ENCODE results near the gene PIP4P1. TPM values are rescaled to one million over a fixed set of nuclear protein-coding genes. Genes with fewer than 3 reads are reported as not detected.
"Not testable (repeated sequence)": the region's sequence is repeated elsewhere in the genome, so short reads cannot be mapped to it uniquely, and the experiment has no call there.

PIP4P1 gene
- total RNA-seq, 1 donor from 2014 or later, result 36.8 TPM

- TF ChIP-seq, protein P1, sequence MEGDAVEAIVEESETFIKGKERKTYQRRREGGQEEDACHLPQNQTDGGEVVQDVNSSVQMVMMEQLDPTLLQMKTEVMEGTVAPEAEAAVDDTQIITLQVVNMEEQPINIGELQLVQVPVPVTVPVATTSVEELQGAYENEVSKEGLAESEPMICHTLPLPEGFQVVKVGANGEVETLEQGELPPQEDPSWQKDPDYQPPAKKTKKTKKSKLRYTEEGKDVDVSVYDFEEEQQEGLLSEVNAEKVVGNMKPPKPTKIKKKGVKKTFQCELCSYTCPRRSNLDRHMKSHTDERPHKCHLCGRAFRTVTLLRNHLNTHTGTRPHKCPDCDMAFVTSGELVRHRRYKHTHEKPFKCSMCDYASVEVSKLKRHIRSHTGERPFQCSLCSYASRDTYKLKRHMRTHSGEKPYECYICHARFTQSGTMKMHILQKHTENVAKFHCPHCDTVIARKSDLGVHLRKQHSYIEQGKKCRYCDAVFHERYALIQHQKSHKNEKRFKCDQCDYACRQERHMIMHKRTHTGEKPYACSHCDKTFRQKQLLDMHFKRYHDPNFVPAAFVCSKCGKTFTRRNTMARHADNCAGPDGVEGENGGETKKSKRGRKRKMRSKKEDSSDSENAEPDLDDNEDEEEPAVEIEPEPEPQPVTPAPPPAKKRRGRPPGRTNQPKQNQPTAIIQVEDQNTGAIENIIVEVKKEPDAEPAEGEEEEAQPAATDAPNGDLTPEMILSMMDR (IDR thresholded peaks at IDR 0.05; ENCODE audit: unreplicated experiment), result no peak
- no peak for DNase-seq (ENCODE audit: low spot score)
These were observed 5.6 kb downstream of the PIP4P1 start for GRCh38 chr14:20455355-20456300.

DNA sequence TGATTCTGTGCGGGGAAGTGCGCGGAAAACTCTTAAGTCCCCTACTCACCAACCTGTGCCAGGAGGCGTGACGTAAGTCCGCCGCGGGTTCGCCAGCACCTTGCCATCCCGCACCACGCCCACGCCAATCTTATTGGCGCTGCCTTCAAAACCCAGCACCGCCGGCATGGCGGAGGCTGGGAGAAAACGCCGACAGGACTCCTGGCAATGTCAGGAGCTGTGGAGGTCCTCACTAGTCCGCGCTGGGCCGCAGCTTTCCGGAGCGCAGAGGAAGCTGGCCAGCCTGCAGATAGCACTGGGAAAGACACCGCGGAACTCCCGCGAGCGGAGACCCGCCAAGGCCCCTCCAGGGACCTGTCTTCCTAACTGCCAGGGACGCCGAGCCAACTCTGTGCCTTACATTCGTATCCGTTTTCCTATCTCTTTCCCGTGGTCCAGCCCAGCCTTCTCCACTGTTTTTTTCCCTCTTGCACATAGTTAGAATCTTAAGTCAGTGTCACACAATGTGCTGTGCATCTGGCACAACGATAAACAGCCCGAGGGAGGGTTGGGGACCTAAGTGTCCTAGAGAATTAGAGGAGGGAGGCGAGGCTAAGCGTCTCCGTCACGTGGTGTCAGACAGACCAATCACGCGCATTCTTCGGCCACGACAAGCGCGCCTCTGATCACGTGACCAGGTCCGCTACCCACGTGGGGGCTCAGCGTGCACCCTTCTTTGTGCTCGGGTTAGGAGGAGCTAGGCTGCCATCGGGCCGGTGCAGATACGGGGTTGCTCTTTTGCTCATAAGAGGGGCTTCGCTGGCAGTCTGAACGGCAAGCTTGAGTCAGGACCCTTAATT, 6.5 kb downstream of the PIP4P1 start, which contains the start of the genes APEX1 and OSGEP:
Gene APEX1, plus strand, starts transcription at position 711 of the 839 bp plus-strand sequence. CDS start 420 bp downstream, outside the sequence.
Gene OSGEP, minus strand, starts transcription at position 297 of the 839 bp plus-strand sequence. Its CDS starts 129 bp downstream, at position 168.
- no peak within 1 kb of the TSS for H3K4me3 Mint-ChIP-seq (ENCODE audit: unreplicated experiment)
- TF ChIP-seq, protein P1 (IDR thresholded peaks at IDR 0.05; ENCODE audit: unreplicated experiment), result no peak

More at GRCh38 chr14:20455355-20456300, 5.6 kb downstream of the PIP4P1 start:
- Mint-ChIP-seq H3K9me3 (ENCODE audit: unreplicated experiment) (no peaks in the 10 kb centered on the region), H3K4me3 (ENCODE audit: unreplicated experiment) (no peak overlapping the region), H3K36me3 (ENCODE audit: low read depth, unreplicated experiment) (peaks cover 28% of the 10 kb centered on the region), H3K27ac (ENCODE audit: unreplicated experiment) (no peak overlapping the region), H3K27me3 (ENCODE audit: unreplicated experiment) (peaks cover 8% of the 10 kb centered on the region), H3K4me1 (ENCODE audit: unreplicated experiment) (peaks cover 13% of the 10 kb centered on the region)

DNA sequence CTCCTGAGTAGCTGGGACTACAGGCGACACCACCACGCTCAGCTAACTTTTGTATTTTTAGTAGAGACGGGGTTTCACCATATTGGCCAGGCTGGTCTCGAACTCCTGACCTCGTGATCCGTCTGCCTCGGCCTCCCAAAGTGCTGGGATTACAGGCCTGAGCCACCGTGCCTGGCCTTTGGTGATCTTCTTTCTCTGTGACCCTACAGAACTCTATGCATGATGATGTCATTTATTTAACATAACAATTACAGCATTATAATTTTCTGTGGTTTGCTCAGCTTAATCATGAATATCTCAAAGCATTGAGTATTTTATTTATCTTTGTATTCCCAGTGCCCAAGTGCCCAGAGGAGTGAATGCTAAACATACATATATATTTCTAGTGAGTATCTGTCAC, 8.4 kb downstream of the PIP4P1 start:
- not testable (repeated sequence) for H3K27me3 Mint-ChIP-seq (ENCODE audit: unreplicated experiment); DNase-seq (ENCODE audit: low spot score); H3K9me3 Mint-ChIP-seq (ENCODE audit: unreplicated experiment); H3K4me1 Mint-ChIP-seq (ENCODE audit: unreplicated experiment)
- Mint-ChIP-seq H3K36me3 (ENCODE audit: low read depth, unreplicated experiment) (peaks cover 32% of the 10 kb centered on the region), H3K27ac (ENCODE audit: unreplicated experiment) (peak overlapping the region; percentile 39), H3K4me3 (ENCODE audit: unreplicated experiment) (peak overlapping the region; percentile 73)

More for the DNA sequence above, 6.5 kb downstream of the PIP4P1 start, which contains the start of the genes APEX1 and OSGEP:
- Mint-ChIP-seq H3K27ac (ENCODE audit: unreplicated experiment) (no peak within 1 kb of the TSS), H3K36me3 (ENCODE audit: low read depth, unreplicated experiment) (peaks cover 25% of the 10 kb centered on the region), H3K27me3 (ENCODE audit: unreplicated experiment) (peaks cover 2% of the 10 kb centered on the region), H3K4me1 (ENCODE audit: unreplicated experiment) (peaks cover 4% of the 10 kb centered on the region), H3K9me3 (ENCODE audit: unreplicated experiment) (no peaks in the 10 kb centered on the region)
- peak; percentile 95 for DNase-seq (ENCODE audit: low spot score)

DNA sequence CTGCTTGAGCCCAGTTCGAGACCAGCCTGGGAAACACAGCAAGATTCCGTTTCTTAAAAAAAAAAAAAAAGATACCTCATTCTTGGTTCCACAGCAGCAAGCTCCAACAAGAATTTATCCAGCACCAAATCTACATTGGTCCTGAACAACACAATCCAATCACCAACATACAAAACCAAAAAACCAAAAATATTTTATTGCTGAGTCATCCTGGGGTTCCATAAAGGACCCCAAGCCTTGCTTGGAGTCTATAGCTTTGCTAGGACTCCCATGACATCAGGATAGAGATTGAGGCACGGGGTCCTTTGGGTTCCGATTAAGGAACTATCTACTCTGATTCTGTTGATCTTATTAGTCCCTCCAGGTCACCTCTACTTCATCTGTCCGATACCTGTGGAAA, 14.3 kb downstream of the PIP4P1 start:
- TF ChIP-seq, protein P1 (IDR thresholded peaks at IDR 0.05; ENCODE audit: unreplicated experiment), result no peak
- Mint-ChIP-seq H3K27ac (ENCODE audit: unreplicated experiment) (no peak overlapping the region), H3K9me3 (ENCODE audit: unreplicated experiment) (no peaks in the 10 kb centered on the region), H3K27me3 (ENCODE audit: unreplicated experiment) (peaks cover 2% of the 10 kb centered on the region), H3K4me1 (ENCODE audit: unreplicated experiment) (peaks cover 2% of the 10 kb centered on the region), H3K36me3 (ENCODE audit: low read depth, unreplicated experiment) (peaks cover 42% of the 10 kb centered on the region), H3K4me3 (ENCODE audit: unreplicated experiment) (no peak overlapping the region)
- no peak for DNase-seq (ENCODE audit: low spot score)

DNA sequence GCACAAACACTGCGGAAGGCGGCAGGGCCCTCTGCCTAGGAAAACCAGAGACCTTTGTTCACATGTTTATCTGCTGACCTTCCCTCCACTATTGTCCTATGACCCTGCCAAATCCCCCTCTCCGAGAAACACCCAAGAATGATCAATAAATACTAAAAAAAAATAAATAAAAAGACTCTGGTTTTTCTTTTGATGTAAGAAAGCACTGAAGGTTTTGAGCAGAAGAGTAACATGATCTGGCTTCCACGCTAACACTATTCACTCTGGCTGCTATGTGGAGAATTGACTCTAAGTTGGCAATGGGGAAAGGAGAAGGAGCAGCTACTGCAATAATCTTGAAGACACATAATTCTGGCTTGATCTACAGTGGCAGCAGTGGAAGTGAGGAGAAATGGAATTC, 17.6 kb downstream of the PIP4P1 start:
- not testable (repeated sequence) for H3K27ac Mint-ChIP-seq (ENCODE audit: unreplicated experiment); H3K9me3 Mint-ChIP-seq (ENCODE audit: unreplicated experiment); H3K4me3 Mint-ChIP-seq (ENCODE audit: unreplicated experiment); DNase-seq (ENCODE audit: low spot score); H3K27me3 Mint-ChIP-seq (ENCODE audit: unreplicated experiment)
- H3K36me3 Mint-ChIP-seq (ENCODE audit: low read depth, unreplicated experiment), result peaks cover 31% of the 10 kb centered on the region
- H3K4me1 Mint-ChIP-seq (ENCODE audit: unreplicated experiment), result peaks cover 12% of the 10 kb centered on the region

Data from endothelial cell (in vitro differentiated cells).